IMR-90 (cell line): ENCODE data around the gene GJA10. TPM values are rescaled to one million over a fixed set of nuclear protein-coding genes. Genes with fewer than 3 reads are reported as not detected.

ENCODE experiments used
- ATAC-seq: fragments of 200-7000 bp; cut with Tn5 transposase; 2 replicates; pipeline ENCODE4 v1.9.1; 2020; ENCODE audit warnings: low read depth, mild to moderate bottlenecking, moderate library complexity
- BruUV-seq: library from RNA; stranded (reverse); fragments of 400-500 nt; replicated peaks from 2 replicates; lab custom pipeline; 2021; lab: Mats Ljungman, UMichigan
- CTCF ChIA-PET: fragments of 300-600 bp; formaldehyde crosslinking; extraction: SDS; loops from one replicate; lab custom pipeline; 2021; ENCODE audit warnings: antibody characterized with exemption; lab: Yijun Ruan, JAX
- POLR2A ChIA-PET: fragments of 300-600 bp; sonication (Branson Sonifier 250); formaldehyde crosslinking; loops from one replicate; lab custom pipeline; 2022; ENCODE audit warnings: antibody characterized with exemption; ENCODE audit not compliant: unreplicated experiment; lab: Charles Lee
- DNase-seq: peaks from one replicate; pipeline ENCODE4 v3.0.0; 2013
- H2AFZ ChIP-seq: replicated peaks from 2 replicates; pipeline ENCODE3; 2013; ENCODE audit warnings: low read length, mild to moderate bottlenecking; ENCODE audit not compliant: poor library complexity
- H2AK5ac ChIP-seq: 2 replicates; pipeline ENCODE4 v1.6.1; 2013; ENCODE audit warnings: low read depth, low read length, inconsistent platforms
- H2AK9ac ChIP-seq: replicated peaks from 2 replicates; pipeline ENCODE3; 2013; ENCODE audit warnings: mild to moderate bottlenecking, low read depth, low read length, moderate library complexity; ENCODE audit not compliant: poor library complexity
- H2BK120ac ChIP-seq: 2 replicates; pipeline ENCODE4 v1.6.1; 2013; ENCODE audit warnings: low read depth, low read length, inconsistent platforms
- H2BK15ac ChIP-seq: 3 replicates; pipeline ENCODE4 v1.6.1; 2013; ENCODE audit warnings: low read depth, low read length, inconsistent platforms
- H2BK20ac ChIP-seq: 2 replicates; pipeline ENCODE4 v1.6.1; 2013; ENCODE audit warnings: low read depth, mild to moderate bottlenecking, inconsistent platforms, low read length, moderate library complexity
- H2BK5ac ChIP-seq: 2 replicates; pipeline ENCODE4 v1.6.1; 2013; ENCODE audit warnings: mild to moderate bottlenecking, low read depth, low read length, inconsistent platforms; ENCODE audit not compliant: poor library complexity, severe bottlenecking
- H3K14ac ChIP-seq: replicated peaks from 2 replicates; pipeline ENCODE4 v1.6.1; 2013; ENCODE audit warnings: low read depth, low read length, inconsistent platforms
- H3K18ac ChIP-seq: 2 replicates; pipeline ENCODE4 v1.6.1; 2013; ENCODE audit warnings: low read depth, low read length, control low read depth
- H3K23ac ChIP-seq: 2 replicates; pipeline ENCODE4 v1.6.1; 2013; ENCODE audit warnings: low read depth, low read length, inconsistent platforms
- H3K27ac ChIP-seq: 2 replicates; pipeline ENCODE4 v1.5.1; 2013; ENCODE audit warnings: mild to moderate bottlenecking, control low read depth, low read length; ENCODE audit not compliant: insufficient read depth
- H3K27me3 ChIP-seq: 2 replicates; pipeline ENCODE4 v1.6.1; 2013; ENCODE audit warnings: low read length; ENCODE audit not compliant: control insufficient read depth, insufficient read depth
- H3K36me3 ChIP-seq: 2 replicates; pipeline ENCODE4 v1.6.1; 2013; ENCODE audit warnings: low read length, mixed read lengths; ENCODE audit not compliant: control insufficient read depth, insufficient read depth
- H3K4ac ChIP-seq: 2 replicates; pipeline ENCODE4 v1.6.1; 2013; ENCODE audit warnings: low read depth, low read length, inconsistent platforms
- H3K4me1 ChIP-seq: 2 replicates; pipeline ENCODE4 v1.6.1; 2013; ENCODE audit warnings: low read length, mixed read lengths; ENCODE audit not compliant: control insufficient read depth, insufficient read depth
- H3K4me2 ChIP-seq: 2 replicates; pipeline ENCODE4 v1.6.1; 2013; ENCODE audit warnings: low read depth, mild to moderate bottlenecking, control low read depth, low read length, moderate library complexity
- H3K4me3 ChIP-seq: 2 replicates; pipeline ENCODE4 v1.5.1; 2013; ENCODE audit warnings: low read depth, mild to moderate bottlenecking, control low read depth, low read length, moderate library complexity; ENCODE audit not compliant: insufficient read depth
- H3K56ac ChIP-seq: 2 replicates; pipeline ENCODE4 v1.6.1; 2013; ENCODE audit warnings: low read length, inconsistent platforms; ENCODE audit not compliant: insufficient read depth; ENCODE audit errors: extremely low read depth
- H3K79me1 ChIP-seq, 2 experiments: 2 replicates each; pipeline ENCODE4 v1.6.1; 2013; ENCODE audit warnings: low read length in 2 of 2, inconsistent platforms in 1 of 2, low read depth in 1 of 2
- H3K9ac ChIP-seq: 2 replicates; pipeline ENCODE4 v1.6.1; 2013; ENCODE audit warnings: low read depth, low read length, control low read depth
- H3K9me1 ChIP-seq: 2 replicates; pipeline ENCODE4 v1.6.1; 2013; ENCODE audit warnings: low read length, inconsistent platforms; ENCODE audit not compliant: insufficient read depth
- H3K9me3 ChIP-seq: 2 replicates; pipeline ENCODE4 v1.6.1; 2013; ENCODE audit warnings: low read length; ENCODE audit not compliant: control insufficient read depth, insufficient read depth
- H4K20me1 ChIP-seq: 2 replicates; pipeline ENCODE4 v1.6.1; 2013; ENCODE audit warnings: low read length, inconsistent platforms; ENCODE audit not compliant: insufficient read depth
- H4K5ac ChIP-seq: 2 replicates; pipeline ENCODE4 v1.6.1; 2013; ENCODE audit warnings: mild to moderate bottlenecking, low read depth, low read length, control low read depth
- H4K8ac ChIP-seq, 2 experiments: 2 replicates each; pipeline ENCODE4 v1.6.1; 2013; ENCODE audit warnings: low read depth in 2 of 2, low read length in 2 of 2, control low read depth in 1 of 2, inconsistent platforms in 1 of 2
- H4K91ac ChIP-seq: 2 replicates; pipeline ENCODE4 v1.6.1; 2013; ENCODE audit warnings: low read depth, low read length, inconsistent platforms; ENCODE audit not compliant: insufficient read depth
- BHLHE40 ChIP-seq: fragments of 150-350 bp; IDR thresholded peaks from 2 replicates; pipeline ENCODE4 v1.6.1; 2016; ENCODE audit warnings: mild to moderate bottlenecking, low read depth, low read length
- CEBPB ChIP-seq: IDR thresholded peaks from 2 replicates; pipeline ENCODE4 v1.6.1; 2012; ENCODE audit warnings: low read depth, low read length, improper control_type of control experiment
- CHD1 ChIP-seq: IDR thresholded peaks from 2 replicates; pipeline ENCODE4 v1.6.1; 2012; ENCODE audit warnings: low read depth, low read length, improper control_type of control experiment
- FOS ChIP-seq: fragments of 150-350 bp; IDR thresholded peaks from 2 replicates; pipeline ENCODE4 v1.6.1; 2016; ENCODE audit warnings: low read depth, low read length
- MAFK ChIP-seq: IDR thresholded peaks from 2 replicates; pipeline ENCODE4 v1.6.1; 2012; ENCODE audit warnings: low read depth, low read length, improper control_type of control experiment
- MAZ ChIP-seq: IDR thresholded peaks from 2 replicates; pipeline ENCODE4 v1.6.1; 2012; ENCODE audit warnings: low read depth, mild to moderate bottlenecking, low read length, improper control_type of control experiment, moderate library complexity, borderline replicate concordance
- MXI1 ChIP-seq: IDR thresholded peaks from 2 replicates; pipeline ENCODE4 v1.6.1; 2012; ENCODE audit warnings: low read depth, mild to moderate bottlenecking, low read length, moderate library complexity, borderline replicate concordance
- NFE2L2 ChIP-seq: fragments of 150-350 bp; IDR thresholded peaks from 2 replicates; pipeline ENCODE4 v1.6.1; 2016; ENCODE audit warnings: low read depth, mild to moderate bottlenecking, low read length
- POLR2A ChIP-seq: IDR thresholded peaks from 2 replicates; pipeline ENCODE4 v1.6.1; 2012; ENCODE audit warnings: mild to moderate bottlenecking, low read depth, low read length
- RAD21 ChIP-seq: IDR thresholded peaks from 2 replicates; pipeline ENCODE4 v1.6.1; 2012; ENCODE audit warnings: low read length, improper control_type of control experiment
- RCOR1 ChIP-seq: IDR thresholded peaks from 2 replicates; pipeline ENCODE4 v1.6.1; 2012; ENCODE audit warnings: mild to moderate bottlenecking, low read length, improper control_type of control experiment; ENCODE audit not compliant: insufficient replicate concordance
- RFX5 ChIP-seq: IDR thresholded peaks from 2 replicates; pipeline ENCODE4 v1.8.0; 2012; ENCODE audit warnings: low read depth, mild to moderate bottlenecking, low read length, moderate library complexity
- SMC3 ChIP-seq: fragments of 150-350 bp; IDR thresholded peaks from 2 replicates; pipeline ENCODE4 v1.6.1; 2016; ENCODE audit warnings: low read depth, mild to moderate bottlenecking, antibody characterized with exemption, low read length, moderate library complexity
- WGBS, 2 experiments: methylation state at CpG; one replicate each; pipeline versions ENCODE4 v1.1.5 to v1.1.7; 2013; ENCODE audit warnings: missing lambda C conversion rate in 2 of 2; ENCODE audit not compliant: insufficient read length in 1 of 2; ENCODE audit errors: extremely low coverage in 2 of 2; 5-methylcytosine and 5-hydroxymethylcytosine counted together
- dilution Hi-C: fragments of 300-500 bp; cut with HindIII; formaldehyde crosslinking; loops from one replicate; pipeline ENCODE4 v1.14.3; 2018; ENCODE audit warnings: low sequenced_read_pairs; ENCODE audit not compliant: unreplicated experiment
- in situ Hi-C: fragments of 300-500 bp; cut with MboI; formaldehyde crosslinking; loops from 3 replicates; pipeline ENCODE4 v1.14.3; 2019; ENCODE audit warnings: low sequenced_read_pairs, inconsistent platforms, mixed read lengths
- intact Hi-C: fragments of 100-400 bp; cut with micrococcal nuclease; formaldehyde crosslinking; loops from 2 replicates; pipeline ENCODE4 v1.10.0; 2022
- polyA plus RNA-seq, 3 experiments: library from polyadenylated mRNA; depleted of rRNA; stranded (reverse); fragments of >200 nt; gene quantifications; 2 replicates each; pipeline ENCODE4 v1.2.3, GENCODE V29; 2012; ENCODE audit warnings: low replicate concordance in 1 of 3
- total RNA-seq: library from RNA; depleted of rRNA; stranded (reverse); fragments of >200 nt; gene quantifications from 2 replicates; pipeline ENCODE4 v1.2.3, GENCODE V29; 2012
- TF ChIP-seq, protein P1 (sequence below): fragments of 150-350 bp; IDR thresholded peaks from 2 replicates; pipeline ENCODE4 v1.6.1; 2017; ENCODE audit warnings: mild to moderate bottlenecking, antibody characterized with exemption, low read length, low read depth
- TF ChIP-seq, protein P2 (sequence below): fragments of 150-350 bp; IDR thresholded peaks from 2 replicates; pipeline ENCODE4 v1.6.1; 2016; ENCODE audit warnings: low read depth, mild to moderate bottlenecking, low read length, moderate library complexity, borderline replicate concordance
- TF ChIP-seq, protein P3 (sequence below): conservative IDR thresholded peaks from 2 replicates; pipeline ENCODE4 v1.5.1; 2012; ENCODE audit warnings: mild to moderate bottlenecking, low read depth, low read length, improper control_type of control experiment

Gene GJA10
- total and polyA plus RNA-seq, 2 of the 4 experiments (the other 2 are of a cell fraction) = not detected

DNA sequence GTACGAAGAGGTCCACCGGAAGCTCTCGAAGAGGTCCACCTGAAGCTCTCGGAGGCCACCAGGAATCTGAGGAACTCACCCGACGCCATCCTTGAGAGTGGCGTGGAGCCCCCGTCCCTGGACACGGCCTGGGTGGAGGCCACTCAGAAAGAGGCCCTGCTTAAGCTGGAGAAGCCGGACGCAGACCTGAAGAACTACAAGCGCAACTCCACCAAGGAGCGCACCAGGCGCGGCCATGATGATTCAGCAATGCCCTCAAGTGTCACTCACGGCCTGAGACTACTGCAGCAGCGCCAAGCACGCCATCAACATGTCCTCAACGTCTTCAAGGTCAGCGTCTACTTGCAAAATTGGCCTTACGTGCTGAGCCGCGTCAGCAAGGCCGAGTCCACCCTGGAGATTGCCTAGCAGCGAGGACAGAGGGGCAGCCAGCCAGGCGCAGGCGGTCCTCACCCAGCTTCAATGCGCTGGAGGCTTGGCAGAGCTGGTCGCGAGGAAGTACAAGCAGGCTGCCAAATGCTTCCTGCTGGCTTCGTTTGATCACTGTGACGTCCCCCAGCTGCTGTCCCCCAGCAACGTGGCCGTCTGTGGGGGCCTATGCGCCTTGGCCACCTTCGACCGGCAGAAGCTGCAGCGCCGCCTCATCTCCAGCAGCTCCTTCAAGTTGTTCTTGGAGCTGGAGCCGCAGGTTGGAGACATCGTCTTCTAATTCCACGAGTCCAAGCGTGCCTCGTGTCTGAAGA is 7.7 kb upstream of the GJA10 start:
- ATAC-seq (no peak), DNase-seq (no peak)
- dilution Hi-C loops = no loop called here
- Histone ChIP-seq H3K18ac (no peak overlapping the region), H3K27ac (no peak overlapping the region), H2AFZ (peak overlapping the region; percentile 51), H4K20me1 (no peaks in the 10 kb centered on the region), H3K9me3 (no peaks in the 10 kb centered on the region), H4K8ac (no peak overlapping the region), H2AK9ac (no peak overlapping the region), H2BK120ac (no peak overlapping the region), H3K4me2 (no peak overlapping the region), H2BK5ac (no peak overlapping the region), H3K4ac (no peak overlapping the region), H3K23ac (no peak overlapping the region), H2BK15ac (no peak overlapping the region), H3K36me3 (no peaks in the 10 kb centered on the region), H4K5ac (no peak overlapping the region), H3K4me3 (no peak overlapping the region), H3K4me1 (peaks cover 2% of the 10 kb centered on the region; the same call in 1 of the 2 replicates), H2BK20ac (no peak overlapping the region), H3K14ac (no peak overlapping the region), H3K9me1 (no peaks in the 10 kb centered on the region), H3K27me3 (peaks cover 5% of the 10 kb centered on the region; the same call in 1 of the 2 replicates), H3K56ac (no peak overlapping the region), H3K9ac (no peak overlapping the region), H2AK5ac (no peak overlapping the region), H4K91ac (no peak overlapping the region), H3K79me1 (no peaks in the 10 kb centered on the region)
- ChIA-PET POLR2A (no interaction called here), CTCF (no interaction called here)
- intact Hi-C loops = no loop called here
- WGBS, 2 experiments = 77% methylated on average over 34 of the region's 44 CpGs; no CpG with 5 or more reads in 1 of the 2 experiments
- TF ChIP-seq MAZ (no peak), CHD1 (no peak), POLR2A (no peak), RFX5 (no peak), CEBPB (no peak), RCOR1 (no peak), FOS (no peak), BHLHE40 (no peak), MAFK (no peak), MXI1 (no peak), SMC3 (no peak), RAD21 (no peak), NFE2L2 (no peak)
- TF ChIP-seq, protein P1, sequence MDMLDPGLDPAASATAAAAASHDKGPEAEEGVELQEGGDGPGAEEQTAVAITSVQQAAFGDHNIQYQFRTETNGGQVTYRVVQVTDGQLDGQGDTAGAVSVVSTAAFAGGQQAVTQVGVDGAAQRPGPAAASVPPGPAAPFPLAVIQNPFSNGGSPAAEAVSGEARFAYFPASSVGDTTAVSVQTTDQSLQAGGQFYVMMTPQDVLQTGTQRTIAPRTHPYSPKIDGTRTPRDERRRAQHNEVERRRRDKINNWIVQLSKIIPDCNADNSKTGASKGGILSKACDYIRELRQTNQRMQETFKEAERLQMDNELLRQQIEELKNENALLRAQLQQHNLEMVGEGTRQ = no peak
- TF ChIP-seq, protein P2, sequence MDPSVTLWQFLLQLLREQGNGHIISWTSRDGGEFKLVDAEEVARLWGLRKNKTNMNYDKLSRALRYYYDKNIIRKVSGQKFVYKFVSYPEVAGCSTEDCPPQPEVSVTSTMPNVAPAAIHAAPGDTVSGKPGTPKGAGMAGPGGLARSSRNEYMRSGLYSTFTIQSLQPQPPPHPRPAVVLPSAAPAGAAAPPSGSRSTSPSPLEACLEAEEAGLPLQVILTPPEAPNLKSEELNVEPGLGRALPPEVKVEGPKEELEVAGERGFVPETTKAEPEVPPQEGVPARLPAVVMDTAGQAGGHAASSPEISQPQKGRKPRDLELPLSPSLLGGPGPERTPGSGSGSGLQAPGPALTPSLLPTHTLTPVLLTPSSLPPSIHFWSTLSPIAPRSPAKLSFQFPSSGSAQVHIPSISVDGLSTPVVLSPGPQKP = no peak
- TF ChIP-seq, protein P3, sequence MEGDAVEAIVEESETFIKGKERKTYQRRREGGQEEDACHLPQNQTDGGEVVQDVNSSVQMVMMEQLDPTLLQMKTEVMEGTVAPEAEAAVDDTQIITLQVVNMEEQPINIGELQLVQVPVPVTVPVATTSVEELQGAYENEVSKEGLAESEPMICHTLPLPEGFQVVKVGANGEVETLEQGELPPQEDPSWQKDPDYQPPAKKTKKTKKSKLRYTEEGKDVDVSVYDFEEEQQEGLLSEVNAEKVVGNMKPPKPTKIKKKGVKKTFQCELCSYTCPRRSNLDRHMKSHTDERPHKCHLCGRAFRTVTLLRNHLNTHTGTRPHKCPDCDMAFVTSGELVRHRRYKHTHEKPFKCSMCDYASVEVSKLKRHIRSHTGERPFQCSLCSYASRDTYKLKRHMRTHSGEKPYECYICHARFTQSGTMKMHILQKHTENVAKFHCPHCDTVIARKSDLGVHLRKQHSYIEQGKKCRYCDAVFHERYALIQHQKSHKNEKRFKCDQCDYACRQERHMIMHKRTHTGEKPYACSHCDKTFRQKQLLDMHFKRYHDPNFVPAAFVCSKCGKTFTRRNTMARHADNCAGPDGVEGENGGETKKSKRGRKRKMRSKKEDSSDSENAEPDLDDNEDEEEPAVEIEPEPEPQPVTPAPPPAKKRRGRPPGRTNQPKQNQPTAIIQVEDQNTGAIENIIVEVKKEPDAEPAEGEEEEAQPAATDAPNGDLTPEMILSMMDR = no peak
- in situ Hi-C loops = no loop called here
- BruUV-seq = no TSS peak
